IMR-90 (cell line): ENCODE results near the gene AMBRA1. TPM values are rescaled to one million over a fixed set of nuclear protein-coding genes. Genes with fewer than 3 reads are reported as not detected.

ENCODE experiments used
- ATAC-seq: fragments of 200-7000 bp; cut with Tn5 transposase; 2 replicates; pipeline ENCODE4 v1.9.1; 2020; ENCODE audit warnings: low read depth, mild to moderate bottlenecking, moderate library complexity
- BruUV-seq: library from RNA; stranded (reverse); fragments of 400-500 nt; replicated peaks from 2 replicates; lab custom pipeline; 2021; lab: Mats Ljungman, UMichigan
- CTCF ChIA-PET: fragments of 300-600 bp; formaldehyde crosslinking; extraction: SDS; loops from one replicate; lab custom pipeline; 2021; ENCODE audit warnings: antibody characterized with exemption; lab: Yijun Ruan, JAX
- POLR2A ChIA-PET: fragments of 300-600 bp; sonication (Branson Sonifier 250); formaldehyde crosslinking; loops from one replicate; lab custom pipeline; 2022; ENCODE audit warnings: antibody characterized with exemption; ENCODE audit not compliant: unreplicated experiment; lab: Charles Lee
- DNase-seq: peaks from one replicate; pipeline ENCODE4 v3.0.0; 2013
- H2AFZ ChIP-seq: replicated peaks from 2 replicates; pipeline ENCODE3; 2013; ENCODE audit warnings: low read length, mild to moderate bottlenecking; ENCODE audit not compliant: poor library complexity
- H2AK5ac ChIP-seq: 2 replicates; pipeline ENCODE4 v1.6.1; 2013; ENCODE audit warnings: low read depth, low read length, inconsistent platforms
- H2AK9ac ChIP-seq: replicated peaks from 2 replicates; pipeline ENCODE3; 2013; ENCODE audit warnings: mild to moderate bottlenecking, low read depth, low read length, moderate library complexity; ENCODE audit not compliant: poor library complexity
- H2BK120ac ChIP-seq: 2 replicates; pipeline ENCODE4 v1.6.1; 2013; ENCODE audit warnings: low read depth, low read length, inconsistent platforms
- H2BK15ac ChIP-seq: 3 replicates; pipeline ENCODE4 v1.6.1; 2013; ENCODE audit warnings: low read depth, low read length, inconsistent platforms
- H2BK20ac ChIP-seq: 2 replicates; pipeline ENCODE4 v1.6.1; 2013; ENCODE audit warnings: low read depth, mild to moderate bottlenecking, inconsistent platforms, low read length, moderate library complexity
- H2BK5ac ChIP-seq: 2 replicates; pipeline ENCODE4 v1.6.1; 2013; ENCODE audit warnings: mild to moderate bottlenecking, low read depth, low read length, inconsistent platforms; ENCODE audit not compliant: poor library complexity, severe bottlenecking
- H3K14ac ChIP-seq: replicated peaks from 2 replicates; pipeline ENCODE4 v1.6.1; 2013; ENCODE audit warnings: low read depth, low read length, inconsistent platforms
- H3K18ac ChIP-seq: 2 replicates; pipeline ENCODE4 v1.6.1; 2013; ENCODE audit warnings: low read depth, low read length, control low read depth
- H3K23ac ChIP-seq: 2 replicates; pipeline ENCODE4 v1.6.1; 2013; ENCODE audit warnings: low read depth, low read length, inconsistent platforms
- H3K27ac ChIP-seq: 2 replicates; pipeline ENCODE4 v1.5.1; 2013; ENCODE audit warnings: mild to moderate bottlenecking, control low read depth, low read length; ENCODE audit not compliant: insufficient read depth
- H3K27me3 ChIP-seq: 2 replicates; pipeline ENCODE4 v1.6.1; 2013; ENCODE audit warnings: low read length; ENCODE audit not compliant: control insufficient read depth, insufficient read depth
- H3K36me3 ChIP-seq: 2 replicates; pipeline ENCODE4 v1.6.1; 2013; ENCODE audit warnings: low read length, mixed read lengths; ENCODE audit not compliant: control insufficient read depth, insufficient read depth
- H3K4ac ChIP-seq: 2 replicates; pipeline ENCODE4 v1.6.1; 2013; ENCODE audit warnings: low read depth, low read length, inconsistent platforms
- H3K4me1 ChIP-seq: 2 replicates; pipeline ENCODE4 v1.6.1; 2013; ENCODE audit warnings: low read length, mixed read lengths; ENCODE audit not compliant: control insufficient read depth, insufficient read depth
- H3K4me2 ChIP-seq: 2 replicates; pipeline ENCODE4 v1.6.1; 2013; ENCODE audit warnings: low read depth, mild to moderate bottlenecking, control low read depth, low read length, moderate library complexity
- H3K4me3 ChIP-seq: 2 replicates; pipeline ENCODE4 v1.5.1; 2013; ENCODE audit warnings: low read depth, mild to moderate bottlenecking, control low read depth, low read length, moderate library complexity; ENCODE audit not compliant: insufficient read depth
- H3K56ac ChIP-seq: 2 replicates; pipeline ENCODE4 v1.6.1; 2013; ENCODE audit warnings: low read length, inconsistent platforms; ENCODE audit not compliant: insufficient read depth; ENCODE audit errors: extremely low read depth
- H3K79me1 ChIP-seq, 2 experiments: 2 replicates each; pipeline ENCODE4 v1.6.1; 2013; ENCODE audit warnings: low read length in 2 of 2, inconsistent platforms in 1 of 2, low read depth in 1 of 2
- H3K9ac ChIP-seq: 2 replicates; pipeline ENCODE4 v1.6.1; 2013; ENCODE audit warnings: low read depth, low read length, control low read depth
- H3K9me1 ChIP-seq: 2 replicates; pipeline ENCODE4 v1.6.1; 2013; ENCODE audit warnings: low read length, inconsistent platforms; ENCODE audit not compliant: insufficient read depth
- H3K9me3 ChIP-seq: 2 replicates; pipeline ENCODE4 v1.6.1; 2013; ENCODE audit warnings: low read length; ENCODE audit not compliant: control insufficient read depth, insufficient read depth
- H4K20me1 ChIP-seq: 2 replicates; pipeline ENCODE4 v1.6.1; 2013; ENCODE audit warnings: low read length, inconsistent platforms; ENCODE audit not compliant: insufficient read depth
- H4K5ac ChIP-seq: 2 replicates; pipeline ENCODE4 v1.6.1; 2013; ENCODE audit warnings: mild to moderate bottlenecking, low read depth, low read length, control low read depth
- H4K8ac ChIP-seq, 2 experiments: 2 replicates each; pipeline ENCODE4 v1.6.1; 2013; ENCODE audit warnings: low read depth in 2 of 2, low read length in 2 of 2, control low read depth in 1 of 2, inconsistent platforms in 1 of 2
- H4K91ac ChIP-seq: 2 replicates; pipeline ENCODE4 v1.6.1; 2013; ENCODE audit warnings: low read depth, low read length, inconsistent platforms; ENCODE audit not compliant: insufficient read depth
- BHLHE40 ChIP-seq: fragments of 150-350 bp; IDR thresholded peaks from 2 replicates; pipeline ENCODE4 v1.6.1; 2016; ENCODE audit warnings: mild to moderate bottlenecking, low read depth, low read length
- CEBPB ChIP-seq: IDR thresholded peaks from 2 replicates; pipeline ENCODE4 v1.6.1; 2012; ENCODE audit warnings: low read depth, low read length, improper control_type of control experiment
- CHD1 ChIP-seq: IDR thresholded peaks from 2 replicates; pipeline ENCODE4 v1.6.1; 2012; ENCODE audit warnings: low read depth, low read length, improper control_type of control experiment
- CTCF ChIP-seq: conservative IDR thresholded peaks from 2 replicates; pipeline ENCODE4 v1.5.1; 2012; ENCODE audit warnings: mild to moderate bottlenecking, low read depth, low read length, improper control_type of control experiment
- FOS ChIP-seq: fragments of 150-350 bp; IDR thresholded peaks from 2 replicates; pipeline ENCODE4 v1.6.1; 2016; ENCODE audit warnings: low read depth, low read length
- MAFK ChIP-seq: IDR thresholded peaks from 2 replicates; pipeline ENCODE4 v1.6.1; 2012; ENCODE audit warnings: low read depth, low read length, improper control_type of control experiment
- MAZ ChIP-seq: IDR thresholded peaks from 2 replicates; pipeline ENCODE4 v1.6.1; 2012; ENCODE audit warnings: low read depth, mild to moderate bottlenecking, low read length, improper control_type of control experiment, moderate library complexity, borderline replicate concordance
- MXI1 ChIP-seq: IDR thresholded peaks from 2 replicates; pipeline ENCODE4 v1.6.1; 2012; ENCODE audit warnings: low read depth, mild to moderate bottlenecking, low read length, moderate library complexity, borderline replicate concordance
- NFE2L2 ChIP-seq: fragments of 150-350 bp; IDR thresholded peaks from 2 replicates; pipeline ENCODE4 v1.6.1; 2016; ENCODE audit warnings: low read depth, mild to moderate bottlenecking, low read length
- POLR2A ChIP-seq: IDR thresholded peaks from 2 replicates; pipeline ENCODE4 v1.6.1; 2012; ENCODE audit warnings: mild to moderate bottlenecking, low read depth, low read length
- RAD21 ChIP-seq: IDR thresholded peaks from 2 replicates; pipeline ENCODE4 v1.6.1; 2012; ENCODE audit warnings: low read length, improper control_type of control experiment
- RCOR1 ChIP-seq: IDR thresholded peaks from 2 replicates; pipeline ENCODE4 v1.6.1; 2012; ENCODE audit warnings: mild to moderate bottlenecking, low read length, improper control_type of control experiment; ENCODE audit not compliant: insufficient replicate concordance
- RFX5 ChIP-seq: IDR thresholded peaks from 2 replicates; pipeline ENCODE4 v1.8.0; 2012; ENCODE audit warnings: low read depth, mild to moderate bottlenecking, low read length, moderate library complexity
- SMC3 ChIP-seq: fragments of 150-350 bp; IDR thresholded peaks from 2 replicates; pipeline ENCODE4 v1.6.1; 2016; ENCODE audit warnings: low read depth, mild to moderate bottlenecking, antibody characterized with exemption, low read length, moderate library complexity
- USF2 ChIP-seq: fragments of 150-350 bp; IDR thresholded peaks from 2 replicates; pipeline ENCODE4 v1.6.1; 2017; ENCODE audit warnings: mild to moderate bottlenecking, antibody characterized with exemption, low read length, low read depth
- WGBS, 2 experiments: methylation state at CpG; one replicate each; pipeline versions ENCODE4 v1.1.5 to v1.1.7; 2013; ENCODE audit warnings: missing lambda C conversion rate in 2 of 2; ENCODE audit not compliant: insufficient read length in 1 of 2; ENCODE audit errors: extremely low coverage in 2 of 2; 5-methylcytosine and 5-hydroxymethylcytosine counted together
- dilution Hi-C: fragments of 300-500 bp; cut with HindIII; formaldehyde crosslinking; loops from one replicate; pipeline ENCODE4 v1.14.3; 2018; ENCODE audit warnings: low sequenced_read_pairs; ENCODE audit not compliant: unreplicated experiment
- in situ Hi-C: fragments of 300-500 bp; cut with MboI; formaldehyde crosslinking; loops from 3 replicates; pipeline ENCODE4 v1.14.3; 2019; ENCODE audit warnings: low sequenced_read_pairs, inconsistent platforms, mixed read lengths
- intact Hi-C: fragments of 100-400 bp; cut with micrococcal nuclease; formaldehyde crosslinking; loops from 2 replicates; pipeline ENCODE4 v1.10.0; 2022
- polyA plus RNA-seq, 3 experiments: library from polyadenylated mRNA; depleted of rRNA; stranded (reverse); fragments of >200 nt; gene quantifications; 2 replicates each; pipeline ENCODE4 v1.2.3, GENCODE V29; 2012; ENCODE audit warnings: low replicate concordance in 1 of 3
- total RNA-seq: library from RNA; depleted of rRNA; stranded (reverse); fragments of >200 nt; gene quantifications from 2 replicates; pipeline ENCODE4 v1.2.3, GENCODE V29; 2012
- TF ChIP-seq, protein P1 (sequence below): fragments of 150-350 bp; IDR thresholded peaks from 2 replicates; pipeline ENCODE4 v1.6.1; 2016; ENCODE audit warnings: low read depth, mild to moderate bottlenecking, low read length, moderate library complexity, borderline replicate concordance

Gene AMBRA1
- total and polyA plus RNA-seq, 2 of the 4 experiments (the other 2 are of a cell fraction), result 9.4 to 18.3 TPM

GRCh38 chr11:46386005-46386578, 207.7 kb downstream of the AMBRA1 start:
- no peak overlapping the region for H3K18ac ChIP-seq
- H3K27ac ChIP-seq, result no peak overlapping the region
- H4K91ac ChIP-seq, result no peak overlapping the region
- no peak overlapping the region for H2BK15ac ChIP-seq
- ChIA-PET POLR2A (no interaction called here), CTCF (no interaction called here)
- no peak overlapping the region for H4K5ac ChIP-seq
- intact Hi-C loops (loop anchor here (10.0 kb wide), 1 partner anchor 299 kb away; no protein-coding TSS in a partner anchor), in situ Hi-C loops (no loop called here), dilution Hi-C loops (no loop called here)
- no peak overlapping the region for H3K4ac ChIP-seq
- ATAC-seq, result no peak
- H3K4me2 ChIP-seq, result no peak overlapping the region
- peaks cover 13% of the 10 kb centered on the region for H3K4me1 ChIP-seq
- TF ChIP-seq FOS, result no peak
- no peak for TF ChIP-seq MAFK
- TF ChIP-seq, protein P1, sequence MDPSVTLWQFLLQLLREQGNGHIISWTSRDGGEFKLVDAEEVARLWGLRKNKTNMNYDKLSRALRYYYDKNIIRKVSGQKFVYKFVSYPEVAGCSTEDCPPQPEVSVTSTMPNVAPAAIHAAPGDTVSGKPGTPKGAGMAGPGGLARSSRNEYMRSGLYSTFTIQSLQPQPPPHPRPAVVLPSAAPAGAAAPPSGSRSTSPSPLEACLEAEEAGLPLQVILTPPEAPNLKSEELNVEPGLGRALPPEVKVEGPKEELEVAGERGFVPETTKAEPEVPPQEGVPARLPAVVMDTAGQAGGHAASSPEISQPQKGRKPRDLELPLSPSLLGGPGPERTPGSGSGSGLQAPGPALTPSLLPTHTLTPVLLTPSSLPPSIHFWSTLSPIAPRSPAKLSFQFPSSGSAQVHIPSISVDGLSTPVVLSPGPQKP, result no peak
- no peak for TF ChIP-seq RCOR1
- no peak for TF ChIP-seq NFE2L2
- no peak for TF ChIP-seq MAZ
- no peak for TF ChIP-seq POLR2A
- no peak for TF ChIP-seq RFX5
- TF ChIP-seq MXI1, result no peak
- no peak for TF ChIP-seq SMC3
- TF ChIP-seq CHD1, result no peak
- no peak for TF ChIP-seq CTCF
- TF ChIP-seq USF2, result no peak
- TF ChIP-seq RAD21, result no peak
- TF ChIP-seq BHLHE40, result no peak
- no peak for TF ChIP-seq CEBPB
- no peak overlapping the region for H2BK120ac ChIP-seq
- no peak overlapping the region for H3K23ac ChIP-seq
- no peaks in the 10 kb centered on the region for H3K9me3 ChIP-seq
- H2BK5ac ChIP-seq, result no peak overlapping the region
- no peak overlapping the region for H3K14ac ChIP-seq
- no peak for DNase-seq
- H4K20me1 ChIP-seq, result peaks cover 10% of the 10 kb centered on the region
- 96% methylated on average over 16 of the region's 25 CpGs; no CpG with 5 or more reads in 1 of the 2 experiments for WGBS, 2 experiments
- H4K8ac ChIP-seq, result no peak overlapping the region
- H2AK5ac ChIP-seq, result no peak overlapping the region
- H2BK20ac ChIP-seq, result no peak overlapping the region
- H3K27me3 ChIP-seq, result peaks cover 31% of the 10 kb centered on the region
- 0 out of 2 replicates have a peak, but pooled peaks cover 5% of the 10 kb centered on the region for H3K9me1 ChIP-seq
- no peak overlapping the region for H2AFZ ChIP-seq
- H2AK9ac ChIP-seq, result peak overlapping the region; percentile 50
- no peak overlapping the region for H3K9ac ChIP-seq
- peaks cover 0 to 11% of the 10 kb centered on the region in 2 experiments; a peak in 2 of 4 replicates for H3K79me1 ChIP-seq
- no peak overlapping the region for H3K56ac ChIP-seq
- H3K36me3 ChIP-seq, result no peaks in the 10 kb centered on the region
- no peak overlapping the region for H3K4me3 ChIP-seq
- BruUV-seq, result no TSS peak
